Choroid plexus epithelial cell (primary cell): Measurements from ENCODE around the gene SERPIND1.

Experiments
- DNase-seq: peaks from one replicate; pipeline ENCODE4 v3.0.0-alpha.2; 2010; ENCODE audit warnings: low read depth
- H3K4me3 ChIP-seq: 2 replicates; pipeline ENCODE4 v1.5.1; 2011; ENCODE audit warnings: low read depth, mild to moderate bottlenecking, control low read depth, low read length, moderate library complexity
- TF ChIP-seq, protein P1 (sequence below): conservative IDR thresholded peaks from 2 replicates; pipeline ENCODE4 v1.5.1; 2011; ENCODE audit warnings: low read depth, mild to moderate bottlenecking, control low read depth, inconsistent platforms, low read length, moderate library complexity

The SERPIND1 gene

DNA sequence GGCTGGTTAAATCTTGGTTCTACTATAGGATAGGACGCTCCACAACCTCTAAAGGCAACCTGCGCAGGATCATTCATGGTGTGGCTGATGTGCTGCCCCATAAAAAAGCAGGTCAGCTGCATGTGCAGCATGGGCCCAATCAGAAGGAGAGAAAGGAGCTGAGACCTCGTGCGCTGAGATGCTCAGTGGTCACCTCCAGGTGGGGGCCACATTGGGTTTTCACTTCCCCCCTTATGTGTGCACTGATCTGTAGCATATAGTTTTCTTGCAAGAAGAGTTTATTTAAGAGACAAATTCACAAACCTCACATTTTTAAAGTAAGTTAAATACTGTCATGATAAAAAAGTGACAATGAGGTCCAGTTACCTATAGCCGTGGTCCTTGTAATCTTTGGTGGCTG is 24.3 kb downstream of the SERPIND1 start:
- no peak overlapping the region for H3K4me3 ChIP-seq
- DNase-seq: no peak
- TF ChIP-seq, protein P1, sequence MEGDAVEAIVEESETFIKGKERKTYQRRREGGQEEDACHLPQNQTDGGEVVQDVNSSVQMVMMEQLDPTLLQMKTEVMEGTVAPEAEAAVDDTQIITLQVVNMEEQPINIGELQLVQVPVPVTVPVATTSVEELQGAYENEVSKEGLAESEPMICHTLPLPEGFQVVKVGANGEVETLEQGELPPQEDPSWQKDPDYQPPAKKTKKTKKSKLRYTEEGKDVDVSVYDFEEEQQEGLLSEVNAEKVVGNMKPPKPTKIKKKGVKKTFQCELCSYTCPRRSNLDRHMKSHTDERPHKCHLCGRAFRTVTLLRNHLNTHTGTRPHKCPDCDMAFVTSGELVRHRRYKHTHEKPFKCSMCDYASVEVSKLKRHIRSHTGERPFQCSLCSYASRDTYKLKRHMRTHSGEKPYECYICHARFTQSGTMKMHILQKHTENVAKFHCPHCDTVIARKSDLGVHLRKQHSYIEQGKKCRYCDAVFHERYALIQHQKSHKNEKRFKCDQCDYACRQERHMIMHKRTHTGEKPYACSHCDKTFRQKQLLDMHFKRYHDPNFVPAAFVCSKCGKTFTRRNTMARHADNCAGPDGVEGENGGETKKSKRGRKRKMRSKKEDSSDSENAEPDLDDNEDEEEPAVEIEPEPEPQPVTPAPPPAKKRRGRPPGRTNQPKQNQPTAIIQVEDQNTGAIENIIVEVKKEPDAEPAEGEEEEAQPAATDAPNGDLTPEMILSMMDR: no peak

DNA sequence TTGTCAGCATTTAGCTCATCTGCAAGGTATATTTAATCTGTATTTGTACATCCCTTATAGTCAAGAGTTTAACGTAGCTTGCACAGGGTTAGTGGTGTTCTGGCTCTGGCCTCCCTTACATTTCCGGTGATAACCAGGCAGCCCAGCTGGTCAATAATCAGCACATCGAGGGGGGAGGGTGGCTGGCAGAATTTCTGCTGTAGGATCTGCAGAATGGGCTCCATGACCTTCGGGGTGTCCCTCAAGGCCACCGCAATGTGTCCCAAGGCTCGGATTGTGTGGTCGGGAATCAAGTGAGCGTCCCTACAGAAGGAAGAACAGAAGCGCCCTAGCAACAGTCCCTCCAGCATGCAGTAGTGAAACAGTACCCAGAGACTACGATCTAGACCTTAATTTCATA is 25.1 kb downstream of the SERPIND1 start:
- TF ChIP-seq, protein P1: no peak
- DNase-seq: no peak
- H3K4me3 ChIP-seq: no peak overlapping the region

DNA sequence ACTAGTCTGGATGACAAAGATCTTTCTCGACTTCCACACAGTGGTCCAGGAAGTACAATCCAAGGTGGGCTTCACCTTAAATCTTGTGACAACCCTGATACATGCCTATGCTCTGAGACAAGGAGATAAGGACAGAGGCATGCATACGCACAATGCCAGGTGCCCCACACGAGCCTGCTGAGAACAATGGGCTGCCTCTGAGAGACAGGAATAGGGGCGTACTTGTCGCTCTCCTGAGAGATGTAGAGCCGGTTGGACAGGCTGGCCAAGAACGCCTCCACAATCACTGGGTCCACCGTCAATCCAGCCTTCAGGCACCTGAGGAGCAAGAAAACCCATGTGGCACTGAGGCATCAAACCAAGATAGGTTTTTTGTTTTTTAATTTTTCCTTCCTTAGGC is 25.5 kb downstream of the SERPIND1 start:
- DNase-seq: no peak
- TF ChIP-seq, protein P1: no peak
- H3K4me3 ChIP-seq: no peak overlapping the region

DNA sequence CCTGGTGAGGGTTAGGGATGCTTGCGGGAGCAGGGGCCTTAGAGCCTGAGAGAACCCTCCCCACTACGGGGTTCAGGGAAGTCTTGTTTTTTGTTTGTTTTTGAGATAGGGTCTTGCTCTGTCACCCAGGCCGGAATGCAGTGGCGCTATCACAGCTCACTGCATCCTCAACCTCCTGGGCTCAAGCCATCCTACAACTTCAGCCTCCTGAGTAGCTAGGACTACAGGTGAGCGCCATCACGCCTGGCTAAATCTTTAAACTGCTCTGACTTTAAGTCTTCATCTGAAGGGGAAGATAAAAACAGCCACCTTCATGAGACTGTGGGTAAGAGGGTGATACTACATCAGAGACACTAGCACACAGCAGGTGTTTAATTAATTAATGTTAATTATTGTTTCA is 28.5 kb downstream of the SERPIND1 start:
- TF ChIP-seq, protein P1: no peak
- DNase-seq: no peak
- no peak overlapping the region for H3K4me3 ChIP-seq

DNA sequence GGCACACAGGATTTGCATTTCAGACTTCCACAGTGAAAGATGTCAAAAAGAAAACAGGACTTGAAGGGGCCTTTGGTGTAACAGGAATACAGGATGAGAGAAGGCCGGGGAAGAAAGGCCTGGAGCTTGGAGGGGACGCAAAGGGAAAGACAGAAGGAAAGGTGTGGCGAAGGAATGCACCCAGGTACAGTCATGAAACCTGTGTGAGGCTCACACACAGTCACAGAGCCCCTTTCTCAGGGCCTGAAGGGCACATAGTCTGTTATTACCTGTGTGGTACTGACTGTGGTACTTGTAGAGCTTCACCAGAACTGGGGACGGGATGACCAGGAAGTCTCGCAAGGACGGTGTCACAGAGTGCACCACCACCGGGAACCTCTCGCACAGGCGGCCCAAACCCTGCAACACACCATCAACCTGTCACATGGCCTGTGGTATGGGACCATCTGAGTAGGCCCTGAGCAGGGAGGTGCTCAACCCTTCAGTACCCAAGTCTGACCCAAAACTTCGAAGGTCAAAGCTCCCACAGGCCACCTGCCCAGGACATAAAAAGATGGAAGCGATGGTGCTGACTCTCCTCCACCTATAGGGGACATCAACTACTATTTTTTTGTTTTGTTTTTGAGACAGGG is 29.1 kb downstream of the SERPIND1 start:
- DNase-seq: no peak
- H3K4me3 ChIP-seq: no peak overlapping the region
- TF ChIP-seq, protein P1: no peak

DNA sequence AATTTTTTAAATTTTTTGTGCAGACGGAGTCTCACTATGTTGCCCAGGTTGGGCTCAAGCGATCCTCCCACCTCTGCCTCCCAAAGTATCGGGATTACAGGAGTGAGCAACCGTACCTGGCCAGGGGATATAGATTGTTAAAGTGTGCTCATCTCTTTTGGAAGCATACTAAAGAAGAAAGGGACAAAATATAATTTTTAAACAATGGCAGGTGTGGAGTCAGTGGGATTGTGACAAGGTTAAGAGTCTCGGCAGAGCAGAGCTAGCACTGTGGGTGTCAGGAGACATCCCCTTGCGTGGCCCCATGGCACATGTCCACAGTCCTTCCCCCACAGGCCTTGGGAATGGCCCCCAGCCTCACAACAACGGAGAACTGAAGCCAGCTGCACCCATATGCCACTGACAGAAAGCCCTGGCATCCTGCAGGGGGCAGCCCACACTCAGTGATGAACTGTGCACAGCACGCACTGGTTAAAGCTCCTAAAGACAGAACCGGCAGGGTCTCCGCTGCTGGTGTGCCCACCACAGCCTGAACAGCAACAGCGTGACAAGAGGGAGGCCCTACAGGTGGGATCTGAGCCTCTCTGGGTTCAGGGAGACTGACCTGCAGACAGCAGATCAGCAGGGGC is 29.9 kb downstream of the SERPIND1 start:
- TF ChIP-seq, protein P1: peak; percentile 84
- peak; percentile 70 for DNase-seq
- H3K4me3 ChIP-seq: no peak overlapping the region

DNA sequence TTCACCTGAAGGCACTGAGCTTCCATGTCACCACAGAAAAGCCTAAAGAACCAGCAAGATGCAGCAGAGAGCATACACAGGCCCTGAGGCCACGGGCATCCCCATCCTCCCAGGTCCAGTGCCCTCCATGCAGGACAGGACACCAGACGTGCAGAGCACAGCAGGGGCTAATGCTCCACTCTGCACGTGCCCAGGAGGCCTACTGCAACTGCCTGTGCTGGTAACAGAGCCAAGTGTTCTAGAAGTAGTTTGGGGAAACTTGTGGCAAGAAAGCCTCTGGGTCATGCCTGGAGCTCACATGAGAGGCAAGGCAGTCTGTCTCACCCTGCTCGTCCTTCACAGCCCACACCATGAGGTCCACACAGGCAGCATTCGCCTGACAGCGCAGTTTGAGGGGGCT is 30.7 kb downstream of the SERPIND1 start:
- H3K4me3 ChIP-seq: no peak overlapping the region
- TF ChIP-seq, protein P1: no peak

More for the DNA sequence above, 30.7 kb downstream of the SERPIND1 start:
- no peak for DNase-seq
